ENCODE data around the gene PAPPA2. TPM values are rescaled to one million over a fixed set of nuclear protein-coding genes. Genes with fewer than 3 reads are reported as not detected.

Gene PAPPA2
- total RNA-seq, 4 donors from 2014 or later = 0.55 to 3.3 (median 2.2) TPM; not detected in 1

DNA sequence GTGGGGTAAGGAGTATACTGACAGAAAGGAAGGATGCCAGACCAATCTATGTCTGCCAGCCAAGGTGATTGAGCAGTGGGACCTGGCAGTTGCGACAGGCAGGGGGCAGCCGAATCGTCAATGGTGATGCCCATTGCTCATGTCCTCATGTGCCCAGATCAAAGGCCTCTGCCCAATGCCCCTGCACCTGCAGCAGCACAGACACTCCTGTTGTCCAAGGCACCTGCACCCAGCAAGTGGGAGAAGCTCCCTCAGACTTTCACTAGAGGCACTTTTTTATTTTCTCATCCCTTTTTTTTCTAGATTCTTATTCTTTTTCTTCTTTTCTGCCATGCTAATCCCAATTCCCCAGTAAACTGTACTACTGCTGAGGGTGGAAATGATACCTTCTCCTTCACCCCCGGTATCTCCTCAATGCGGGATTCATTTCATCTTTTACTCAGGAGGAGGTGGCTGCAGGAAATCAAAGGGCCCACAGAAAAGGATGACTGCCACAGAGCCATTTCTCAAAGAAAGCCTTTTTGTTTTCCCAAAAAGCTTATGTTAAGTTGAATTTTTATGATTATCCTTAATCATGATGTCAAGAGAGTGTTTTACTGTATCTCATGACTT, 332.0 kb downstream of the PAPPA2 start:
- Histone ChIP-seq H3K4me1 (no peaks in the 10 kb centered on the region), H3K4me3 (no peak overlapping the region), H3K27me3 (no peaks in the 10 kb centered on the region), H3K36me3 (no peaks in the 10 kb centered on the region), H3K9me3 (no peaks in the 10 kb centered on the region), H3K27ac (no peak overlapping the region)
- intact Hi-C loops (cut with DNase I; ENCODE audit: low total_unique reads) (no loop called here), in situ Hi-C loops (cut with MboI; ENCODE audit: low pct_ligation_motif_present in 1 of 4, low pct_unique_long_range_greater_than_20kb in 1 of 4, low sequenced_read_pairs in 3 of 4) (no loop called here)
- DNase-seq = no peak
- 88 to 89% methylated on average over 2 to 5 of the region's 5 CpGs for WGBS, 2 donors (ENCODE audit: low coverage in 1 of 2)
- TF ChIP-seq EP300 (IDR thresholded peaks at IDR 0.05; ENCODE audit: low read depth) (no peak), POLR2AphosphoS5 (IDR thresholded peaks at IDR 0.05) (no peak)

DNA sequence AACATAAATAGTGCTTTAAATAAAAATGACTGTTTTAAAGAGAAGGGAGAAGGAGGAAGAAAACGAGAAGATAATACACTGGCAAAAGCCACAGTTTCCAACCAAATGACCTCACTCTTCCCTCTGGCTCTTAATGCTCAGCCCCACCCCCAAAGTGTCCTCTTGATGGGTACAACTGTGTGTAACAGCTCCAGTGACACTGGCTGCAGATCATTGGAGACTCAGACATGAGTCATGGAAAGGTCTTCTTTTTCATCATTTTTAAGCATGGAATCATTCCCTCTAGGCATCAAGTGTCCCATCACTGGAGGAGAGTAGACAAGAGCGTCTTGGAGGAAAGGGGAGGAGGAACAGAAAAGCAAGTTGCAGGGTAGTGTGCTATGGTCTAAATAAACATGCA, 333.0 kb downstream of the PAPPA2 start:
- Histone ChIP-seq H3K27ac (no peak overlapping the region), H3K27me3 (no peaks in the 10 kb centered on the region), H3K4me3 (no peak overlapping the region), H3K9me3 (no peaks in the 10 kb centered on the region), H3K36me3 (no peaks in the 10 kb centered on the region), H3K4me1 (no peaks in the 10 kb centered on the region)
- WGBS, 2 donors (ENCODE audit: low coverage in 1 of 2) = 36 to 48% methylated on average over 2 of the region's 2 CpGs
- intact Hi-C loops (cut with DNase I; ENCODE audit: low total_unique reads) = no loop called here
- TF ChIP-seq POLR2AphosphoS5 (IDR thresholded peaks at IDR 0.05) = no peak
- no peak for TF ChIP-seq POLR2A (IDR thresholded peaks at IDR 0.05)
- TF ChIP-seq, protein P1, sequence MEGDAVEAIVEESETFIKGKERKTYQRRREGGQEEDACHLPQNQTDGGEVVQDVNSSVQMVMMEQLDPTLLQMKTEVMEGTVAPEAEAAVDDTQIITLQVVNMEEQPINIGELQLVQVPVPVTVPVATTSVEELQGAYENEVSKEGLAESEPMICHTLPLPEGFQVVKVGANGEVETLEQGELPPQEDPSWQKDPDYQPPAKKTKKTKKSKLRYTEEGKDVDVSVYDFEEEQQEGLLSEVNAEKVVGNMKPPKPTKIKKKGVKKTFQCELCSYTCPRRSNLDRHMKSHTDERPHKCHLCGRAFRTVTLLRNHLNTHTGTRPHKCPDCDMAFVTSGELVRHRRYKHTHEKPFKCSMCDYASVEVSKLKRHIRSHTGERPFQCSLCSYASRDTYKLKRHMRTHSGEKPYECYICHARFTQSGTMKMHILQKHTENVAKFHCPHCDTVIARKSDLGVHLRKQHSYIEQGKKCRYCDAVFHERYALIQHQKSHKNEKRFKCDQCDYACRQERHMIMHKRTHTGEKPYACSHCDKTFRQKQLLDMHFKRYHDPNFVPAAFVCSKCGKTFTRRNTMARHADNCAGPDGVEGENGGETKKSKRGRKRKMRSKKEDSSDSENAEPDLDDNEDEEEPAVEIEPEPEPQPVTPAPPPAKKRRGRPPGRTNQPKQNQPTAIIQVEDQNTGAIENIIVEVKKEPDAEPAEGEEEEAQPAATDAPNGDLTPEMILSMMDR (IDR thresholded peaks at IDR 0.05) = no peak
- TF ChIP-seq EP300 (IDR thresholded peaks at IDR 0.05; ENCODE audit: low read depth) = no peak
- DNase-seq = no peak
- in situ Hi-C loops (cut with MboI; ENCODE audit: low pct_ligation_motif_present in 1 of 4, low pct_unique_long_range_greater_than_20kb in 1 of 4, low sequenced_read_pairs in 3 of 4) = no loop called here

GRCh38 chr1:176796583-176796982, 333.6 kb downstream of the PAPPA2 start:
- no peaks in the 10 kb centered on the region for H3K36me3 ChIP-seq
- intact Hi-C loops (cut with DNase I; ENCODE audit: low total_unique reads) (no loop called here), in situ Hi-C loops (cut with MboI; ENCODE audit: low pct_ligation_motif_present in 1 of 4, low pct_unique_long_range_greater_than_20kb in 1 of 4, low sequenced_read_pairs in 3 of 4) (no loop called here)
- no peaks in the 10 kb centered on the region for H3K4me1 ChIP-seq
- no peaks in the 10 kb centered on the region for H3K9me3 ChIP-seq
- DNase-seq = no peak
- TF ChIP-seq, protein P1 (IDR thresholded peaks at IDR 0.05) = no peak
- TF ChIP-seq POLR2A (IDR thresholded peaks at IDR 0.05) (no peak), POLR2AphosphoS5 (IDR thresholded peaks at IDR 0.05) (no peak), EP300 (IDR thresholded peaks at IDR 0.05; ENCODE audit: low read depth) (no peak)
- no peak overlapping the region for H3K4me3 ChIP-seq
- WGBS, 2 donors (ENCODE audit: low coverage in 1 of 2) = 17 to 20% methylated on average over 1 of the region's 1 CpG
- H3K27ac ChIP-seq = no peak overlapping the region
- no peaks in the 10 kb centered on the region for H3K27me3 ChIP-seq

DNA sequence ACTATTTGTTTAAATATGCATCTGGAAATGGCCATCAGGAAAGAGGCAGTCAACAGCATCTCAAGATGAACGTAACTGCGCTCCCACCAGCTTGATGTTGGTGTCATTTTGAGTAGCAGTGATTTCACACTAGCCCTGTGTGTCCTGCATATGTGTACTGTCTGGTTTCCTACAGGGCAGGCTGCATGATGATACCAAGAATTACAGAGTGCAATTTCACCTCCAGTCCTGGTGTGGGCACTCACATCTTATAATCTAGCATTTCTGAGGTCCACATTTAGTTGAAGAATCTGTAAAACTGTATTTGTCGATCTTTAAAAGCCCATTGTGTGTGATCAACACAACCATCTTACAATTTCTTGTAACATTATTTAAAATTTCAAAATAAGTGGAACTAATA, 336.4 kb downstream of the PAPPA2 start:
- WGBS, 2 donors (ENCODE audit: low coverage in 1 of 2) = 91 to 96% methylated on average over 3 of the region's 3 CpGs

More for the DNA sequence above, 336.4 kb downstream of the PAPPA2 start:
- H3K36me3 ChIP-seq = no peaks in the 10 kb centered on the region
- no peak overlapping the region for H3K4me3 ChIP-seq
- intact Hi-C loops (cut with DNase I; ENCODE audit: low total_unique reads) = no loop called here
- H3K4me1 ChIP-seq = no peaks in the 10 kb centered on the region
- H3K9me3 ChIP-seq = no peaks in the 10 kb centered on the region
- no peaks in the 10 kb centered on the region for H3K27me3 ChIP-seq
- in situ Hi-C loops (cut with MboI; ENCODE audit: low pct_ligation_motif_present in 1 of 4, low pct_unique_long_range_greater_than_20kb in 1 of 4, low sequenced_read_pairs in 3 of 4) = no loop called here
- no peak overlapping the region for H3K27ac ChIP-seq
- no peak for DNase-seq
- TF ChIP-seq POLR2AphosphoS5 (IDR thresholded peaks at IDR 0.05) (no peak), POLR2A (IDR thresholded peaks at IDR 0.05) (no peak), EP300 (IDR thresholded peaks at IDR 0.05; ENCODE audit: low read depth) (no peak)
- TF ChIP-seq, protein P1 (IDR thresholded peaks at IDR 0.05) = no peak

All from transverse colon (tissue), 4 donors.